SIG-M5 treated with dmso at 0.1 percent for 504 hours (cell line): Measurements from ENCODE around the gene PAX8.
"Not testable (repeated sequence)": the region's sequence is repeated elsewhere in the genome, so short reads cannot be mapped to it uniquely, and the experiment has no call there.

ENCODE experiments used
- DNase-seq: peaks from one replicate; lab custom pipeline; 2025; ENCODE audit not compliant: unreplicated experiment; lab: John Stamatoyannopoulos, UW

PAX8 gene

DNA sequence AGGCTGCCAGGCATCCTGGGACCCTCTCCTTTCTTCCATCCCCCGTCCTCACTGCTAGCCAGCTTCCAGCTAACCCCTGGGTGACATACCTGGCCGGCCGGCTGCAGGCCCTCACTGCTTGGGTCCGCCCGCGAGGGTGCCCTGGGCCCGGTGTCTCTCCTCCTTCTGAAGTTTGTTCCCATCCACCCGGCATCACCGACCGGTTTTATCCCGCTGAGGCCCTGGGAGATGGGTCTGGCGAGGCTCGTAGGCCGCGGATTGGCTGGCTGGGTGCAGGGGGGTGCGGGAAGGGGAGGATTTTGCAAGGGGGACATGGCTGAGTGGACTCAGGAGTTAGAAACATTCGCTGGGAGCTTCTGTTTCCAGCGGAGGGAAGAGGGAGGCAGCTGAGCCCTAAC lies at the start of gene PAX8:
TSS of gene PAX8 (minus strand) at position 180 of the 398 bp plus-strand sequence. CDS start 527 bp downstream, outside the sequence.
- DNase-seq, result no peak

GRCh38 chr2:113328043-113328442 lies 49.3 kb upstream of the PAX8 start:
- DNase-seq, result no peak

DNA sequence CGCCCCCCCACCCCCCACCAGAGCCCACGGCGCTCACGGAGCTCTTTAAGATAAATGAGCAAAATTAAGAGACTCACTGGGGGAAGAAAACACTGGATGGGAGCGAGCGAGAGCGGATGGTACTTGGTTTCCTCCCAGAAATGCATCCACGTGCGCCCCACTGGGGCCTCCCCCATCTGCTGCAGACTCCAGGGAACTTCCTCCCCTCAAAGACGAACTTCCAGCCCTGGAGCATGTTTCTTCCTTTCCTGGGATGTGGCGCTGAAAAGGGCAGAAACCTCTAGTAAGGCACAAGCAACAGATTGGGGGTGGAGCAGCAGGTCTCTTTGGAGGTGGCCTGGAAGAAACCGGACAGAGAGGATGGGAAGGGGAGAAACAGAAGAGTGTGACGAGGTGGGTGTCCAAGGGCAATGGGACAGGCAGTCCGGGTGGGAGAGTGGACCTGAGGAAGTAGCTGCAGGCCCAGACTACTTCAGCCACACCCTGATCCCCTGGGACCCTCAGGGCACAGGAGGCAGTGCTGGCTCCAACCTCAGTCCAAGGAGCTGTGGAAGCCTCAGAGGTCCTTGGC lies 46.5 kb upstream of the PAX8 start:
- DNase-seq, result not testable (repeated sequence)

GRCh38 chr2:113324684-113325160 lies 46.0 kb upstream of the PAX8 start:
- DNase-seq, result peak; percentile 27

GRCh38 chr2:113323129-113323528 lies 44.4 kb upstream of the PAX8 start:
- not testable (repeated sequence) for DNase-seq

DNA sequence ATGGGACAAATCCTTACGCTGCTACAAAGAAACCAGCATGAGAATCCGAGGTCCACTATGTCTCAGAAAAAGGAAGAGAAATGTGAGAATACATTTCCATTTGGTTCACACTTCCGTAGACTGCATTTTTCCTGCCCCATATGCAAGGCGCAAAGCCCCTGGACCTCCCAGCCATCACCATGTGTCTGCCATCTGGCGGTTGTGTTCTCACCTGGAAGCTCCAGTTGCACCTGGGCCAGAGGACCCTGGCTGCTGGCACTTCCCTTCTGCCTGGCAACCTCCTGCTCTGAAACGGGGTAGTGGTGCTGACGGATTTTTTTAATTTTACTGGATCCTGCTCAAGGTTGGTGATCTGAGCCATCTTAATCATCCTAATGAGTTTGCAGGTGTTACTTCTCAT lies 41.4 kb upstream of the PAX8 start:
- not testable (repeated sequence) for DNase-seq

GRCh38 chr2:113318941-113319340 lies 40.2 kb upstream of the PAX8 start:
- DNase-seq, result not testable (repeated sequence)

DNA sequence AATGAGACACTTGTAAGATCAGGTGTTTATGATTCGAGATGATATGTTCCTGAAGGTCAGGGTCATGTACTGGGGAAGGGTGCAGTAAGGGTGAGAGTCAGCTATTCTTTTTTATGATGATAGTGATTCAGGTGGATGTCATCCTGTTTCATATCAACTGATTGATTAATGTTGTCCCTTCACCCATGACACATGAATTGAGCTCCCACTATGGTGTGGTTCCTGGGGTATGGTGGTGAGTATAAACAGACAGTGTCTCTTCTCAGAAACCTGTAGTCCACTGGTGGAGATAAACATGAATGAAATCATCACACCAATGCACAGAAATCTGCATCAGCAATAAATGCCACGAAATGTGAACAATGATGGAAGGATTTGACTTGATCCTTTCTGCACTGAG lies 37.4 kb upstream of the PAX8 start:
- DNase-seq, result no peak

- DNase-seq, result not testable (repeated sequence)
These were observed 35.9 kb upstream of the PAX8 start for GRCh38 chr2:113314663-113315062.

GRCh38 chr2:113314176-113314575 lies 35.5 kb upstream of the PAX8 start:
- not testable (repeated sequence) for DNase-seq

DNA sequence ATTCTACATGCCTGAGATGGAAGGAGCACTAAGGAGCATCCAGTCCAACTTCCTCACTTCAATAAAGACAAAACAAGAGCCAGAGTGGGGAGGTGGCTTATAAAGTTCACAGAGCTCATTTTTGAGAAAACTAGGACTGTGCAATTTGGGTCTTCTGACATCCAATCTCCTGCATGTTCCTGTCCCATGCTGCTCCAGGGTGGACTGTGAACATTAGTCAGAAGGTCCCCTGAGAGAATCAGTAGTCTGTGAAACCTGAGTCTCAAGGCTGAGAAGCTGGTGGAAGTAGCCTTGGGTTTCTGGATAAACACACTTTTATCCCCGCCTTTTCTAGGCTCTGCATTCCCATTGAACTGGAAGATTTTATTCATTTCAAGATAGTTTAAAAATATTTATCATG lies 33.1 kb upstream of the PAX8 start:
- not testable (repeated sequence) for DNase-seq

- DNase-seq, result not testable (repeated sequence)
These were observed 32.5 kb upstream of the PAX8 start for GRCh38 chr2:113311191-113311590.

DNA sequence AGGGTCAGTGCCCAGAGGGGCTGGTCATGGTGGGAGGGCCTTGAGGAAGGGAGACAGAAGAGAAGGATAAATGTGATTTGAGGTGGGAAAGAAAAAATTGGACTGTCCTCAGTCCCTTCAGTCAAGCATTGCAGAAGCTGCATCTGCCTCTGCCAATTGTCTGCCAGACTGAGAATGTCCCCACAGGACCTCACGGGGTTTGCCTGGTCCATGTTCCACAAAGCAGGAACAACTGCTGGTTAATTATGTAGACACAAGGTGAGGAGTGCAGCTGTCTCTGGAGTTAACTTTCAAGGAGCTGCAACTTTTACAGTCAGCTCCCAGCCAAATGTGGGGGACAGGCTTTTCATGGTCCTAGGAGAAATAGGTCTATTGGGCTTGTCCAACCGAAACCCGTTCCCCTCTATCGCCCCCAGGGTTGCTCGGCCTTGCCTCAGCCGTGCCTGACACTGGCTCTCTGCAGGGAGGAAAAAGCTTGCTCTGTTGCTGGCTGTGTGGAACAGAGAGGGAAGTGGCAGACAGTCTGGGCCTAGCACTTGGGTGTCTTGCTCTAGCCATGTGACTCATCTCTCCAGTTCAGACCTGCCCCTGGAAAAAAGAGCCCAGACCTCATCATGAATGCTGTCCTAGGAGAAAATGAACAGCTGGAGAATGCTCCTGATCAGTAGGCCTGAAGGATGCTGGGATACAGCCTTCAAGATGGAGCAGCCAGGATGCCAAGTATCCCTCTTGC lies 31.1 kb upstream of the PAX8 start:
- DNase-seq, result peak; percentile 23

GRCh38 chr2:113308784-113309183 lies 30.1 kb upstream of the PAX8 start:
- not testable (repeated sequence) for DNase-seq

DNA sequence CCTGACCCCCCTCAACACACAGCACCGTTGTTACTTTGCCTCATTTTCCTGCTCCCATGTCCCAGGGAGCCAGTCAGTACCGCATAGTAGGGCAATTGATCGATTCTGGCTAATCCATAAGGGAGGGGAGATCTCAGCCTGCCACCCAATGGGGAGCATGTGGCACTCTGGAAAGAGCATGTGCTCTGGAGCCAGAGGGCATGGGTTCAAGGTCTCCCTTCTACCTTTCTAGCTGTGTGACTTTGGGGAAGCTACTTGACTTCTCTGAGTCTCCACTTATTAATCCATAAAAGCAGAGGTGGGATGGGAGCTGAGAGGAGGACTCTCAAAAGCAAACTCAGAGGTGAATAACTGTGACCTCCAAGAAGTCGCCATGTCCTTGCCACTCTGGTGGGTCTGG lies 27.5 kb upstream of the PAX8 start:
- DNase-seq, result not testable (repeated sequence)

GRCh38 chr2:113305749-113306148 lies 27.0 kb upstream of the PAX8 start:
- DNase-seq, result not testable (repeated sequence)

DNA sequence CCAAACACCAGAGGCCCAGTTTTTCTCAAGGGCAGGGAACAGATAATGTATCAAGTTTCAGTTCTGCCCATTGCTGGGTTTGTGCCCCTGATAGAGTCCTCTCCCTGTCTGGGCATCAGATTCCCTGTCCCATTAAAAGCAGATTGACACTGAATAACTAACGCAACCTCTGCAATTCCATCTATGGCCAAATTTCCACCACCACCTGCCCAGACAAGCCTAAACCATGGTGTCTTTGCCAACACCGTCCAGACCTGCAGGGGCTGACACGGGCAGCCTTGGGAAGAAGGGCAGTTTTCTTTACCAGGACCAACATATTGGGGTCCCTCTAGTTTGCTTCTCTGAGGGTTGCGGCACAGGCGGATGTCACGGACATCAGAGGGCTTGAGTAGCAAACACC lies 26.4 kb upstream of the PAX8 start:
- no peak for DNase-seq

- no peak for DNase-seq
These were observed 26.0 kb upstream of the PAX8 start for GRCh38 chr2:113304702-113305101.

DNA sequence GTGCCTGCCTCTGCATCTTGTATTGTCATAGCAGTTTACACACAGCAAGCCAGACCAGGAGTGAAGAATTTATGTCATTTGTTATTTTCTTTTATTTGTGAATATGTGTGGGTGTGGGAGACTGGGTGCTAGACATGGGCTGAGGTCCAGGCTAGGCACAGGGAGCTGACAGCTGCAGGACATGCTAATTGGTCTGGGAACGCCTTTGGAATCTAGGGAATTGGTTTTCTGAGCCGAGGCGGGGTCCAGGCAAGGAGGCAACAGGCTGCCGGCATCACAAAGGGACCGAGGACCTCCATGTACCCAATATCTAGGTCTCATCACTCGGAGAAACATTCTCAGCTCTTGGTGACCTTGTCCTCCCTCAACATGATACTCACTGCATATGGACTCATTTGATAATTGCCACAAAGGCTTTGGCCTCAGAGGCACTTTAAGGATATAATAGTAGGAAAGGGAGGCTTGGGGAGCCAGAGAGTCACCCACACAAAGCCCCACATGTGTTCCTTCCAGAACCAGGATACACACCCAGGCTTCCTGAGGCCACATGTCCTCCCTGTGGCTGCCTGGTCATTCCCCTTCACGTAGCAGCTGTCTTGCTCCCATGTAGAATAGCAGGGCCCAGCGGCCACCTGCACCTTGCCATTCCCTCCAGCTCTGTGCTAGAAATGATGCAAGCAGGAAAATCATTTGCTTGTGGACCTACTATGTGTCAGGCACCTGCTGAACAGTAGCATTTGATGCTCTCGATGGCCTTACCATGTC lies 23.7 kb upstream of the PAX8 start:
- DNase-seq, result not testable (repeated sequence)

DNA sequence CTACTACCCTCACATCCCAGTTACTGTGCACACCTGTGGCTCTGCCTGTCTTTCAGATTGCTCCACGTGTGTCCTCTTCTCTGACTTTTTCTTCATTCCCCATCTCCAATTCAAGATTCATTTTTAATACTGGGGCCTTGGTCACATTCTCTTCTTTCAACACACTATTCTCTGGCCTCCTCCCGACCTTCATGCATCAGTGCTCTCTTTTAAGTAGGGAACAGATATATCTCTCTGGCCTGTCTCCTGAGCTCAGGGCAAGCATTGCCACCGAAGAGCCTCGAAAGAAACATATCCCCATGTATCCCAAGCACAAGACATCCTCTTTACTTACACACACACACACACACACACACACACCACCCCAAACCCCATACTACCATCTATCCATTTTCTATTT lies 21.6 kb upstream of the PAX8 start:
- DNase-seq, result no peak

GRCh38 chr2:113298176-113298575 lies 19.5 kb upstream of the PAX8 start:
- no peak for DNase-seq

- DNase-seq, result not testable (repeated sequence)
These were observed 18.9 kb upstream of the PAX8 start for GRCh38 chr2:113297590-113297989.
